Retinal pigment epithelial cell (primary cell): ENCODE results near the gene NCOA3.

Experiments used
- DNase-seq: peaks from one replicate; pipeline ENCODE4 v3.0.0-alpha.2; 2010; ENCODE audit warnings: low read depth
- H3K4me3 ChIP-seq: 2 replicates; pipeline ENCODE4 v1.5.1; 2011; ENCODE audit warnings: mild to moderate bottlenecking, low read length, control low read depth, moderate library complexity
- TF ChIP-seq, protein P1 (sequence below): conservative IDR thresholded peaks from 2 replicates; pipeline ENCODE4 v1.5.1; 2011; ENCODE audit warnings: low read depth, low read length, control low read depth, inconsistent platforms

NCOA3 gene

DNA sequence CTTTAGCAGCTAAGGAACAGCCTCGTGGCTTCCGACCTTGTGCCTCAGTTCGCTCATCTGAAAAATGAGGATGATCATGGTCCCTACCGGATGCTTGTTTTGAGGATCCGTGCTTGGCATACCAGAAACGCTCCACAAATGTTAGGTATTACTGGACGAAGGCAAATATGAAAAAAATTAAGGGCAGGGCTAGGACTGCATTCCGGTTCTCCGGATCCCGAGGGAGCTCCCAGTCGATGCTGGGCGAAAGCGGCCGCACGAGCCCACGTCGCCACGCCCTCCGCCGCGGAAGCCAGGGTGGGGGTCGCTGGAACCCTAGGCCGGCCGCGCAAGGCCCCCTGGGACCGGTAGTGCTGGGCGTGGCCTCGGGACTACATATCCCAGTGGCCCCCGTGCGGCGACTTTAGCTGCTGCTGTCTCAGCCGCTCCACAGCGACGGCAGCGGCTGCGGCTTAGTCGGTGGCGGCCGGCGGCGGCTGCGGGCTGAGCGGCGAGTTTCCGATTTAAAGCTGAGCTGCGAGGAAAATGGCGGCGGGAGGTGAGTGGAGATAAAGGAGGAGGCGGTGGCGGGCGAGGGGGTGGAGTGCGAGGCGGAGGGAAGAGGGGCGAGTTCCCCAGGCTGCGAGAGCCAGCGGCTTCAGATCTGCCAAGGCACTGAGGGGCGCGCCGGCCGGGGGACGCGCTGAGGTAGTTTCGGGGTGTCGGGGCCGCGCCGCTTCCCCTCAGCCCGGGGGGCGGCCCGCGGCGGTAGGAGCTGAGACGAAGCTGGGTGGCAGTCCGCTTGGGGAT is at the start of gene NCOA3:
Gene NCOA3, plus strand, starts transcription at position 406 of the 789 bp plus-strand sequence. CDS start 120,361 bp downstream, outside the sequence.
- peak; percentile 78 for DNase-seq
- TF ChIP-seq, protein P1, sequence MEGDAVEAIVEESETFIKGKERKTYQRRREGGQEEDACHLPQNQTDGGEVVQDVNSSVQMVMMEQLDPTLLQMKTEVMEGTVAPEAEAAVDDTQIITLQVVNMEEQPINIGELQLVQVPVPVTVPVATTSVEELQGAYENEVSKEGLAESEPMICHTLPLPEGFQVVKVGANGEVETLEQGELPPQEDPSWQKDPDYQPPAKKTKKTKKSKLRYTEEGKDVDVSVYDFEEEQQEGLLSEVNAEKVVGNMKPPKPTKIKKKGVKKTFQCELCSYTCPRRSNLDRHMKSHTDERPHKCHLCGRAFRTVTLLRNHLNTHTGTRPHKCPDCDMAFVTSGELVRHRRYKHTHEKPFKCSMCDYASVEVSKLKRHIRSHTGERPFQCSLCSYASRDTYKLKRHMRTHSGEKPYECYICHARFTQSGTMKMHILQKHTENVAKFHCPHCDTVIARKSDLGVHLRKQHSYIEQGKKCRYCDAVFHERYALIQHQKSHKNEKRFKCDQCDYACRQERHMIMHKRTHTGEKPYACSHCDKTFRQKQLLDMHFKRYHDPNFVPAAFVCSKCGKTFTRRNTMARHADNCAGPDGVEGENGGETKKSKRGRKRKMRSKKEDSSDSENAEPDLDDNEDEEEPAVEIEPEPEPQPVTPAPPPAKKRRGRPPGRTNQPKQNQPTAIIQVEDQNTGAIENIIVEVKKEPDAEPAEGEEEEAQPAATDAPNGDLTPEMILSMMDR: peak; percentile 42
- H3K4me3 ChIP-seq: peak within 1 kb of the TSS; percentile 85

DNA sequence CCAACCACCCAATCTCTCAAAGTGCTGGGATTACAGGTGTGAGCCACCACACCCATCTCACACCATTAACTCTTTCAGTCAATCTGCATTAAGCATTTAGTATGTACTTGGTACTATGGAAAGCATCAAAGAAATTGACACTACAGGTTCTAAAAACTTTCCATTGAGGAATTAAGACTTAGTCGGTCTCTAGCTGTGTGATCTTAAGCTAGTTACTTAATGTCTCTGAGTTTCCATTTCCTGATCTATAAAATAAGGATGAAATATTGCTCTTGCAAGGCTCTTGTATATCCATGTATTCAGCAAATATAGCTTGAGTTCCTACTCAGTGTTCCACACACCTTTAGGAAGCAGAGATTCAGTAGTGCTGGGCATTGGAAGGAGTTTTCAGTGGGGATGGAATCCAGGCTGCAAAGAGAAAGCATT is 48.9 kb upstream of the NCOA3 start:
- H3K4me3 ChIP-seq: no peak overlapping the region
- DNase-seq: no peak
- TF ChIP-seq, protein P1: no peak

DNA sequence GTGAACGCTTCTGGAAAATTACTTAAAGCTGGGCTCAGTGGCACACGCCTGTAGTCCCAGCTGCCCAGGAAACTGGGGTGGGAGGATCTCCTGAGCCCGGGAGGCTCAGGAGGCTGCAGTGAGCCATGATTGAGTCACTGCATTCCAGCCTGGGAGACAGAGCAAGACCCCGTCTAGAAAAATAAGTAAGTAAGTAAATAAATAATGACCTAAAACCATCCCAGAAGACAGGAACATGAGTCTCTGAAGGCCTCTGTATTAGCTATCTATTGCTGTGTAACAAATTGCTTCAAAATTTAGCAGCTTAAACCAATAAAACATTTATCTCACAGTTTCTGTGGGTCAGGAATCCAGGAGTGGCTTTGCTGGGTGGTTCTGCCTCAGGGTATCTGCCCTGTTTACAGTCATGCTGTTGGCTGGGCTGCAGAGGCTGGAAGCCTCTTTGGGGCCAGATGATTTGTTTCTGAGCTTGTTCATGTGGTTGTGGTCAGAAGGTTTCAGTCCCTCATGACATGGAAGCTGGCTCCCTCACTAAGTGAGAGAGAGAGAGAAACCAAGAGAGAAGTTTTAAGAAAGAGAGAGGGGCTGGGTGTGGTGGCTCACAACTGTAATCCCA is 48.4 kb upstream of the NCOA3 start:
- no peak overlapping the region for H3K4me3 ChIP-seq
- DNase-seq: no peak
- TF ChIP-seq, protein P1: no peak

DNA sequence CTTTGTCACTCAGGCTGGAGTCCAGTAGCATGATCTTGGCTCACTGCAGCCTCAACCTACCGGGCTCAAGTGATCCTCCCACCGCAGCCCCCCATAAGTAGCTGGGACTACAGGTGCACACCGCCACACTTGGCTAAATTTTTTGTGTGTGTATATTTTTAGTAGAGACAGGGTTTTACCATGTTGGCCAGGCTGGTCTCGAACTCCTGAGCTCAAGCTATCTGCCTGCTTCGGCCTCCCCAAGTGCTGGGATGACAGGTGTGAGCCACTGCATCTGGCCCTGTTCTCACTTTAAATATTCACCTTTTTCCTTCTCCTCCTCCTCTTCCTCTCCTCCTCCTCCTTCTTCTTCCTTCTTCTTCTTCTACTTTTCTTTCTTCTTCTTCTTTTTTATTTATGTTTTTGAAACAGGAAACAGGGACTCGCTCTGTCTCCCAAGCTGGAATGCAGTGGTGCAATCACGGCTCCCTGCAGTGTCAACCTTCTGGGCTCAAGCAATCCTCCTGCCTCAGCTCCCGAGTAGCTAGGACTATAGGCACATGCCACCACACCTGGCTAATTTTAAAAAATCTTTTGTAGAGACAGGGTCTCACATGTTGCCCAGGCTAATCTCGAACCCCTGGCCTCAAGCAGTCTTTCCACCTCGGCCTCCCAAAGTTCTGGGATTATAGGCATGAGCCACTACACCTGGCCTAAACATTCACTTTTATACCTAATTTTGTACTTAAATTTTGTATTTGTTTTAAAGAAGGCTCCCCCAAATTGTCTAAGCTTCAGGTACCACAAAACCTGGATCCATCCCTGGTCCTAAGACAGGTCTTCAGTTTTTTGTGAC is 47.2 kb upstream of the NCOA3 start:
- TF ChIP-seq, protein P1: no peak
- no peak for DNase-seq

DNA sequence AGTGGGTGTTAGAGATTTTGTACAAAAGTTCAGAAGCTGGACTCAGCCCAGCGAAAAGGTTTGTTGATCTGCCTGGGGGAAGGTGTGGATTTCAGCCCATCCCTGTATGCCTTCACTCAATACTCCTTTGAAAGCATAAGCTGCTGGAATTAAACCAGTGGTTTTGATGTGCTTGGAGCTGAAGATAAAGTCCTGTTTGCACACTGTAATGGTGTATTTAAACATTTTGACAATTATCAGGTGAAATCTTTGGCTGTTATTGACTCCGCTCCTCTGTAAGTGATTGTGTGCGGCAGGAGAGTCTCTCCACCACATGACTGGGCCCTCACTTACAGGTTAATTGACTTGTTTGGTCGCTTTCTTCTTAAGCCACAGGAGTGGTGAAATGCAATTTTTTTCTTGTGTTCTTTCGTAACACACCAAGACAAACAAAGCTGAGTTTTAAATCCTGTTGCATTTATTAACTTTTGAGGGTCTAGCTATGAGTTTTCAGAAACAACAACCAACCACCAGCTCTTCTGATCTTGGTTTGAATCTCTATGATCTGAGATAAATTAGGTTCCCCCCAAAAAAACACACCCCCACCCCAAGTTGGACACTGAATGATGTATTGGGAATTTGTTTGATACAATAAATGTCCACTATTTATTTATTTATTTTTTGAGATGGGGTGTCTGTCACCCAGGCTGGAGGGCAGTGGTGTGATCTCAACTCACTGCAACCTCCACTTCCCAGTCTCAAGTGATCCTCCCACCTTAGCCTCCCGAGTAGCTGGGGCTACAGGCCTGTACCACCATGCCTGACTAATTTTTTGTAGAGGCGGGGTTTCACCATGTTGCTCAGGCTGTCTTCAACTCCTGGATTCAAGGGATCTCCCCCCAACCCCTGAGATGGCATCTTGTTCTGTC is 46.3 kb upstream of the NCOA3 start:
- no peak for DNase-seq
- no peak overlapping the region for H3K4me3 ChIP-seq
- TF ChIP-seq, protein P1: no peak

More for the DNA sequence above, 47.2 kb upstream of the NCOA3 start:
- no peak overlapping the region for H3K4me3 ChIP-seq

DNA sequence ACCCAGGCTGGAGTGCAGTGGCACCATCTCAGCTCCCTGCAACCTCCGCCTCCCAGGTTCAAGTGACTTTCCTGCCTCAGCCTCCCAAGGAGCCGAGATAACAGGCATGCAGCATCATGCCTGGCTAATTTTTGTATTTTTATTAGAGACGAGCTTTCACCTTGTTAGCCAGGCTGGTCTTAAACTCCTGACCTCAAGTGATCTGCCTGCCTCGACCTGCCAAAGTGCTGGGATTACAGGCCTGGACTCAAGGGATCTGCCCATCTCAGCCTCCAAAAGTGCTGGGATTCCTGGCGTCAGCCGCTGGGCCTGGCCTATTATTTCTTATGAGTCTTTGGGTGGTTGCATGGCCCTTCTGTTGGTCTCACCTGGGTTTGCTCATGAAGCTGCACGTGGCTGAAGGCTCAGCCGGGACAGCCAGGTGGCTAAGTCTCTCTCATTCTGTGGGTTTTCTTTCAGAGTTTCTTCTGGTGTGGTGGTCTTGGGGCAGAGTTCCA is 45.6 kb upstream of the NCOA3 start:
- TF ChIP-seq, protein P1: no peak
- no peak overlapping the region for H3K4me3 ChIP-seq
- no peak for DNase-seq
